ENCODE results near the gene CFAP20DC.

Gene CFAP20DC

DNA sequence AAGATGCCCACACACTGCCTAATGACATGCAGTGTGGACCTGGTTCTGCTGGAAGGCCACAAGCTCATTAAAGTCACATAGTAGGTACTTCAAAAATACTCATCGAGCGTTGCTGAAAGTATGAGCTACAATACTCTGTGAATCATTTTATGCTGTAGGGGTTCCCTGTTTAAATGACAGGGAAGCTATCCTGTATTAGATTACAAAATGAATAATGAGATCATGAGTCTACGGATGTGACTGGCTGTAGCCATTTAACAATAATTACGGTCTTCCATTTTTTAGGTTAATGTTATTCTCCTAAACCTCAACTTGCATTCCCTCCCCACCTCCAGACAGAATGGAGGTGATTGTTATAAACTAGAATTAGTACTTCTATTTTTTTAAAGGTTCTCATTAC lies 255.1 kb downstream of the CFAP20DC start:
- DNase-seq = no peak

DNA sequence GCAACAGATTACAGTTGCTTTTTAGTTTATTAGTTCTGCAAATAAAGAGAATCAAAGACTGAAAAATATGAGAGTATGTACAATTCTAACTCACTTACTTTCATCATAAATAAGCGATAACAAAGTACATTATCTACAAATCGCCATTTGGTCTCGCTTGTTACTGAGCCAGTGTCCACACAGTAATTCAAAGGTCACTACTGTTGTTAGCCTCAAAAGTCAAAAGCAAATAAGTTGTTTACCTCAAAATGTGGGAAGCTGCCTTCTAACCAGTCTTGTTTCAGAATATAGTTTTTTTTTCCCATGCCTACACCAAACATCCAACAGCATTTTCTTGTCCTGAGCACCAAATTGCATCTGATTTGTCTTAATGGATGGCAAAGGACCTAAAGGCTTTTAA lies 255.9 kb downstream of the CFAP20DC start:
- DNase-seq = no peak

DNA sequence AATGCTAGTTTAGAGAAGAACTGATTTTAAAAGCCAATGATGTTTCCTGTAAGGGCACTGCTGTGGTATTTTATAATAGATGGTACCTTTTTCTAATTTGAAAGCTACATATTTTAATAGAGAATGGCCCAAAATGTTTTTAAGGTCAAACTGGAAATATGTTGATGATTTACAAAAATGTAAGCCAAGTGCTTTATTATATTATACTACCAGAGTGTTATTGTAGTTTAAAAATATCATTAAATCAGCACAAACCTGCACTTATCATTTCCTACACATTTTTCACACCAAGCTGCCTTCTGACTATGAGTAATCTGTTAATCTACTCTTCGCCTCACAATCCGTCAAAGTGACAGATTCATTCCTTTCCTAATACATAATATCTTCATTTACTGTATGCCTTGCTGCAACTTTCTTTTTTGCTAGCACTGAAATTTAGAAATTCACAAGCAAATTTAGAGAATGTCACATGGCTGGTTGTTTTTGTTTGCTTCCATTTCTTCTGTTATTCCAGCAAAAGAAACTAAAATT lies 256.8 kb downstream of the CFAP20DC start:
- no peak for DNase-seq

DNA sequence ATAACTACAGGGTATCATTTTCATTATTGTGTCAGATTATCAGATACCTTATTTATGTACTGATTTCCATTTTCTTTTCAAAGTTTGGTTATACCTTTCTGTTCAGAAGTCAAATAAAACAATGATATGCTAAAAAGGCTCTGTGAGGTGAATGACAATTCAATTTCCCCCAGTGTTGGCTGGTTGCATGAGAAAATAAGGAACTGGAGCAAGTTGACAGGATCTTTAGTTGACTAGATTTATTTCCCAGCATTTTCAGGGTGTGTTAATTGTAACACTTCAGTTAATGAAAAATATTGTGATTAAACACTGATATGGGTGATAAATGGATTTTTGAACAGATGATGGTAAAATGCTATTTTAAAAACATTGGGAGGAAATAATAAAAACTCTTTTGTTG lies 260.4 kb downstream of the CFAP20DC start:
- DNase-seq = no peak

DNA sequence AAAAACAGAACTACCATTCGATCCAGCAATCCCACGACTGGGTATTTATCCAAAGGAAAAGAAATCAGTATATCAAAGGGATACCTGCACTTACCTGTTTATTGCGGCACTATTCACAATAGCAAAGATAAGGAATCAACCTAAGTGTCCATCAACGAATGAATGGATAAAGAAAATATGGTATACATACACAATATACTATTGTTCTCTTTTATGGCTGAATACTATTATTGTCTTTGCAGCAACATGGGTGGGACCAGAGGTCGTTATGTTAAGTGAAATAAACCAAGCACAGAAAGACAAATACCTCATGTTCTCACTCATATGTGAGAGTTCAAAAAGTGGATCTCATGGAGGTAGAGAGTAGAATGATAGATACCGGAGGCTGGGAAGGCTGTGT lies 264.9 kb downstream of the CFAP20DC start:
- DNase-seq = no peak

DNA sequence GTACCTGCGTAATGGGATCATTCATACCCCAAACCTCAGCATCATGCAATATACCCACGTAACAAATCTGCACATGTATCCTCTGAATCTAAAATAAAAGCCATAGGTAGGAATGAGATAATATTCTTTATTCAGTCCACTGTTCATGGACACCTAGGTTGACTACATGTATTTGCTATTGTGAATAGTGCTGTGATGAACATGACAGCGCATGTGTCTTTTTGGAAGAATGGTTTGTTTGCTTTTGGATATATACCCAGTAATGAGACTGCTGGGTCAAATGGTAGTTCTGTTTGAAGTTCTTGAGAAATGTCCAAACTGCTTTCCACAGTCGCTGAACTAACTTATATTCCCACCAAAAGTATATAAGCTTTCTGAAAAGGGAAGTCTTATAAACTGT lies 265.4 kb downstream of the CFAP20DC start:
- no peak for DNase-seq

DNA sequence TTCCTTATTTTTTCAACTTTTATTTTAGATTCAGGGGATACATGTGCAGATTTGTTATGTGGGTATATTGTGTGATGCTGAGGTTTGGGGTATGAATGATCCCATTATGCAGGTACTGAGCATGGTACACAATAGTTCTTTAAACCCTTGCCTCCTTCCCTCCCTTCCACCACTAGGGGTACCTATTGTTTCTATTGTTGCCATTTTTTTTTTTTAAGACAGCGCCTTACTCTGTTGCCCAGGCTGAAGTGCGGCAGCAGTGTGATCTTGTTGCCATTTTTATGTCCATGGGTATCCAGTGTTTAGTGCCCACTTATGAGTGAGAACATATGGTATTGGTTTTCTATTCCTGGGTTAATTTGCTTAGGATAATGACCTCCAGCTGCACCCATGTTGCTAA lies 266.0 kb downstream of the CFAP20DC start:
- no peak for DNase-seq

DNA sequence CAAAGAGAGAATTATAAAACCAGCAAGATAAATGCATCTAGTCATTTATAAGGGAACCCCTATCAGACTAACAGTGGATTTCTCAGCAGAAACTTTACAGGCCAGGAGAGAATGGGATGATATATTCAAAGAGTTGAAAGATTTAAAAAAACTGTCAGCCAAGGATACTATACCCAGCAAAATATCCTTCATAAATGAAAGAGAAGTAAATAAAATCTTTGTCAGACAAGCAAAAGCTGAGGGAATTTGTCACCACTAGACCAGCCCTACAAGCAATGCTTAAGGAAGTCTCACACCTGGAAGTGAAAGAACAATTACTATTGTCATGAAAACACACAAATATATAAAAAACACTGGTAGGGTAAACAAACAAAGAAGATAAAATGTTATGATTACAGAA lies 269.9 kb downstream of the CFAP20DC start:
- no peak for DNase-seq

DNA sequence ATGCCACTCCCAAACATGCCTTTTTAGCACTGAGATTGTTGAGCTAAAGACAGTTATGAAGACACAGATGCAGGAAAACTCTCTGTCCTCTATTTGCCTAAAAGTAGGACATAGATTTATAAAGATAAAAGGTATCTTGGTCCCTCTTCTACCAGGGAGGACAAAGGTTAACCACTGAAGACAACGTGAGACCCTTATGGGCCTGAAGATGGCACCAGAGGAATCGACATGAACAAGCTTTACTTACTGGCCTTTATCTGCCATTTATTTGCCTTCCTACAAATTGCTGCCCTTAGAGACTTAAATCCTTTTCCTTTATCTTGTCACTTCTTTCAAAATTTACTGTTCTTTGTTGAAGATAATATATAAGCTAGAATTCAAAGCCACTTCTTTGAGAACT lies 273.6 kb downstream of the CFAP20DC start:
- DNase-seq = no peak

DNA sequence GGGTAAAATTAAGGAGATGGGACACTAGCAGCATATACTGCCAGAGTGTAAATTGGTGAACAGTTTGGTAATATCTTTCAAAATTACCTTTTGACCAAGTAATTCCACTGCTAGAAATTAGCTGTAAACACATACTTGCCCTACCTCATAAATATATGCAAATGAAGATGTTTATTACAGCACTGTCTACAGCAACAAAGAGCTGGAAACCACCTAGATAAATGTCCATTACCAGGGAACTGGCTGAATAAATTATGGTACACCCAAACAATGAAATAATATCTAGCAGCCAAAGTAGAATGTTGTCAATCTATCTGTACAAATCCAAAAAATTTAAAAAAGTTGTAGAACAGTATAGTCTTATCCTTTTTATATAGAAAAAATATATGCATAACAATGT lies 277.4 kb downstream of the CFAP20DC start:
- DNase-seq = no peak

DNA sequence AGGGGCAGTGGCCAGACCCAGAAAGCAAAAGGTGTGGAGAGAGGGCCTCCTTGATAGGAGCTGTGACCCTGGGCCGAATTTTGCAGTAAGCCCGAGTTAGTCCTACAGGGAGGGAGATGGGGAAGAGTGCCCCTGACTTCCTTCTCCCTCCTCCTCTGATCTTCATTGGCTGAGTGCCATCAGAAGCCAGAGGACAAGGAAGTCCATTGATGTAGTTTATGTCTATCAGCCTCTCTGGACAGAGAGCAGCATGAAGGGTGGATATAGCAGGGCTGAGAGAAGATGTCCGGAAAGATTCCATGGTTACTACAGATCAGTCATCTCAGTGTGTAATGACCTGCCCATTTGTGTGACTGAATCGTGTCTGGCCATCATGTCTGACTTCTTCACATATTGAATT lies 280.8 kb downstream of the CFAP20DC start:
- no peak for DNase-seq

DNA sequence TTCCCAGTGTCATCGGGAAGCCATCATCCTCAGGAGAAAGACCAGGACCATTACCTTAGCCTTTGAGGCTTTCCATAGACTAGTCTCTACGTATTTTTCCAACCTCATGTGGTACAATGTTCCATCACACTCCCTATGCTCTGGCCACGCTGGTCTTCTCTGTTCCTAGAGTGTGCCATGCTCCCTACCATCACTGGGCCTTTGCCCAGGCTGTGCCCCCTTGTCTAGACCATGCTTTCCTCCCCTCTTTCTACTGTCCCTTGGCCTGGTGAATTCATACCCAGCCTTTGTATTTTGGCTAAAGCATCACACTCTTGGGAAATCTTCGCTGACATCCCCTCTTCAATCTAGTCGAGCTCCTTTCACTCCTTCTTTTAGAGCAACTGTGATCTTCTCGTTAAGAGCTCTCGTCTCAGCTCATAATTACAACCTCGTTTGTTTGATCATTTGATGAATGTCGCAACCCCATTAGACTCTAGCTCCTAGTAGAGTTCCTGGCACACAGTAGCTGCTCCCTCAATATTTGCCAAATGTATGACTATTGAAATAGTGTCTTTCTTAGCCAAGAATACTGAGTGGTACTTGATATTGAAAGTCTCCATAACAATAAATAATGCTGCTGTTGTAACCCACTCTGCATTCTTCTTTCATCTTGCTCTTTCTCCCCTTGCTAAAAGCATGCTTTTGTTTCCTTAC lies 283.1 kb downstream of the CFAP20DC start:
- DNase-seq = no peak

DNA sequence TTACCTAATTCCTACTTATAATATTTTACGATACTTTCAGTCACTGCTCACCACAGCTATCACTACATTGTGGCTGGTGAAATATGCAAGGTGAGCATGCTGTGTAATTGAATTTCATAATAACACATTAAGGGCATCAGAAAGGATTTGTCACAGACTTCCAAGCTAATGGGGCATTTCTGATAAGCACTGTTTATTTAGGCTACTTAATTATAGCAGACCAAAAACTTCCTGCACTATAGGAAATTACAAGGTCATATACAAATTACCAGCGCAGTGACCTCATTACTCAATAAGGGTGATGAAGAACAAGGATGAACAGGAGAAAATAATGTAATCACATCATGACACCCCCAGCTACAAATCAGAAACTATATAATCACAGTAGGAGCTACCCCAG lies 294.7 kb downstream of the CFAP20DC start:
- DNase-seq = no peak

DNA sequence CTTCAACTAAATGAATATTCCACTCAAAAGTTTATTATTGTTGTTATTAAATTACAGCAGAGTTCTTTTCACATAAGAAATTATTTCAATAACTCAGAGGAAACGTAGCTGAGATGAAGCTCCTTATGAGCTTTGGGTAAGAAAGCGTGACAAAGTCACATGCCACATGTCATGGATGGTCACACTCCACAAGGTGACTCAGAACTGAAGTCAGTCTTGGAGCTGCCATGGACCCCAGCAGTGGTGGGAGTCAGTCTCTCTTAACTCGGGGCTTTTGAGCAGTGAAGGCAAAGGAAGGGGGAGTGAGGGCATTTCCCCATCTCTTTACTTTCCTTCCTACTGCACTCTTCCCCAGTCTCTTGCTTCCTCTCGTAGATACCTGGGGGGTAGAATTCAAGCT lies 295.8 kb downstream of the CFAP20DC start:
- no peak for DNase-seq

DNA sequence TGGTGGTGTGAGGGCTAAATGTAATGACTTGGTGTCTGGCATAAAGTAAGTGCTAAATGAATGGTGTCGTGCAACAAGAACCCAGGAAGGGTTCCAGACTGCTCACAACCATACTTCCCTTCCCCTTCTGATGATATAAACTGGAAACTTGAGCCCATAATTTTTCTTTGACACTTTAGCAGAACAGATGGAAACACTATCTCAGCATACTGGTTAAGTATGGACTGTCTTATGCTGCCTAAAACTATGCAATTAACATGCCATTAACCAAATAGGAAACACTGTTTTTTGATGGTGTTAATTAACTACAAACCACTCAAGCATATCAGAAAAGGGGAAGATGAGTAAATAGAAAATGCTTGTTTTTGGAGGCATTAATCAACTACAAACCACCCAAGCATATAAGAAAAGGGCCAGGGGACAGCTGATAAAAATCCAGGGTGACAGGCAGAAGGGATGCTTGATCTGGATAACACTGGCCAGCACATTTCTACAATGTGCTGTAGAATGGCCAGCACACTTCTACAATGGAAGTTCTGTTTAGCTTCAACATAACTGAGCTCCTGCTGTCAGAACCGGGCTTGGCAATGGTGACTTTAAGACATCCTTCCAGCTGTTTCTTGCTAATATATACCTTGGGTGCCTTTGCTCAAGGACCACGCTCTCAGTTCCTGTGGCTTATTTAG lies 297.8 kb downstream of the CFAP20DC start:
- DNase-seq = no peak

DNA sequence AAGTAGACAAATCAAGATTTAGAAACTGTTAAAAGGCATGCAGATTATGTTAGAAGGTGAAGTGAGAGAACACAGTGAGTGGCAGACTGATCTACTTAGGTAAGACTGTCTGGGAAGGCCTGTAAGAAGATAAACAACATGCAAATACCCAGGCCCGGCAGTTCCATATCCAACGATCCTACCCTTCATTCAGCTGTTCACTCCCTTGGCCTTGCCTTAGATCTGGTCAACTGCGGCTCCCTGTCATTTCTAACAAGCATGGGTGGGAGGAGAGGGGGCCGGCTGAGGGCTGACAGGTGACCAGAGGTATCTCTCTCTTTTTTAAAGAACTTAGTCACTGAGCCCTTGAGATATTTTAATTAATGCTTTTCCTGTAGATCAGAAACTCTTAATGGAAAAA lies 298.6 kb downstream of the CFAP20DC start:
- no peak for DNase-seq

DNA sequence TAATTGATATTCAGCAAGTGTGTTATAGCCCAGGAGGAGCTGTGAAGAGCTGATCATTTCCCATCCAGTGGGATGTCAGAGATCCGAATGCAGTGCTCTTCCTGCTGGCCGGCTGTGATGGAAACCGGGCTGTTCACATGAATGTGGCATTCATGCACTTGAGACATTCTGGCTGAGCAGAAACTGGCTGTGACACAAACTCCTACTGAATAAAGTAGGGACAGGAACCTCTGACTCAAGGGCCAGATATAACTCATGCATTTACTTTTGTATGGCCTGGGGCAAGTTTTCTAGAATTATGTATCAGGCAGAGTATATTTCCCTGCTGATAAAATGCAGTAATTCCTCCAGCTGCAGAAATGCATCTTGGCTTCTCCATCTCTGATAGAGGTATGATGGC lies 299.9 kb downstream of the CFAP20DC start:
- DNase-seq = no peak

DNA sequence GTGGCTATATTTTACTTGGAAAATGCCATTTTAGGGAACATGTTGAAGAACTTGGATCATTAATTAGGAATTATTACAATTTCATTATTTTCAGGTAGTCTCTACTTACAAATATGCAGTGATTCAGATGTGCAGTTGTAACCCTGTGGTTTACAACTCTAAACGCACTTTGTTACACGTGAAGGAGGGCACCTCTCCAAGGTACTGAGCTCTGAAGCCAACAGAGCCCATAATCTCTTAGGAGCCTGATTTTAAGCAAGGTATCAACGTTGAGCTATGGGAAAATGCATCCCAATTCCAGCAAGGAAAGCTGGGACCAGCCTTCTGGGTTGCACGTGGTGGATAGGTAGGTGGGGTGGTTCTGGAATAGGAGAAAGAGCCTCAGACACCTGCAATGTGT lies 301.8 kb downstream of the CFAP20DC start:
- DNase-seq = no peak

DNA sequence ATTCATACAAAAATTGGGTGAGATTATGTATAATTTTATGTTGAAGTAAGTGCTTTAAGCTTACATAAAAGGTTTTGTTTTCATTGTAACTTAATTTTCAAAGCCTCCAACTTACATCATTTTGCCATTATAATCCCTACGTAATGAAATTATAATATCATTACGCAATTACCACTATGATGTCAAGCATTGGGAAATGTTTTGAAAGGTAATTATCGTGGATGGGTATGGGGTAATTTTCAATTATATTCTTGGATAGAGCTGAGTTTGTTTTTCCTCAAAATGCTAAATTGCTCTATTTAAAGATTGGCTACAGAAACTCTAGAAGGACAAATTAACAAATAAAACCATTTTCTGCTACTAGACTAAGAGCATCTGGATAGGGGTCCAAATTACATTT lies 303.1 kb downstream of the CFAP20DC start:
- no peak for DNase-seq

DNA sequence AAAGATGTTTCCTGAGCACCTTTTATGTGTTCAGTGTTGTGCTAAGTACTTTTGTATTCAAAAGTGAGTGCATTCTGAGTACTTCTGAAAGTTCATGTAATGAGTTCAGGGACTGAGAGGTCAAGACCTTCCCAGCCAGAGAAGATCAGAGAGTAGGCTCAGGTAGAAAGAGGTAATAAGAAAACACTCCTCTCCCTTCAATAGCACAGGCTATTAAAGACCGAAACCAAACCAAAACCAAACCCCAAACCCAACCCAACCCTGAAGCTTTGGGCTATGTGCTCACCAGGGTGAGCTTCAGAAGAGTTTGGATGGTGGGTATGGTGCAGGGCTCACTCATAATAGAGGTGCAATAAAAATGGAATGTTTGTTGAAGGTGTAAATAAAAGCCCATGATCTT lies 306.5 kb downstream of the CFAP20DC start:
- no peak for DNase-seq

DNA sequence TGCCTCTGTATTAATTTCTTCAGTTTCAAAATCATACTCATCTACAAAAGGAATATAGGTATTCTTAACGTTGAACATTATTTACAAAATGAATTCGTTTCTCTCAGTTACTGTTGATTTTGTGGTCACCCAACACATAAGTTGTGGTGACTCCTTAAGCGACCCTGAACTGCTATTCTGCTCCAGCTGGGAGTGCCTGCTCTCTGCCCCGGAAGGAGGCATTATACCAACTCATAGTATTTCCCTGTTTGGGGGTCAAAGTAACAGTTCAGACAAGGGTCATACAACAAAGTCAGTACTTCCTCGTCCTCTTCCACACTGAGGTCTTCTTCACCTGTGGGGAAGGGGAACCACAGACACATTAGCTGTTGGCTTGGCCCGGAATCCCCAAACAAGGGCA lies 307.6 kb downstream of the CFAP20DC start:
- no peak for DNase-seq

DNA sequence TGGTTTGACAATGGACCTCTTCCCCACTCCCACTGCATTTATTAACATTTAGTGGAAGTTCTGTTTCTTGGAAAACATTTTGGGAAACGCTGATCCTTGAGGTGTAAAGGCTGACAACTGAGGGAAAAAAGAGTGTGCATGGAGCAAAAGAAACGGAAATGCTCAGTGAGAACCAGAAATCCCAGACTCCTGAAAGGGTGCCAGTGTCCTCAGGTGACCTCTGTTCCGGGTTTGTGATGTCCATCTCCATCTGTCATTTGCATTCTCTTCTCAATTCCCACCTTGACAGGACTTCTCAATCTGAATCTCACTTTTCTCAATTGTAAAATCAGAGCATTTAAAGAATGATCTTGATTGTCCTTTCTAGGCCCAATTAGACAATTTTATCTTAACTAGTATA lies 312.2 kb downstream of the CFAP20DC start:
- DNase-seq = no peak

DNA sequence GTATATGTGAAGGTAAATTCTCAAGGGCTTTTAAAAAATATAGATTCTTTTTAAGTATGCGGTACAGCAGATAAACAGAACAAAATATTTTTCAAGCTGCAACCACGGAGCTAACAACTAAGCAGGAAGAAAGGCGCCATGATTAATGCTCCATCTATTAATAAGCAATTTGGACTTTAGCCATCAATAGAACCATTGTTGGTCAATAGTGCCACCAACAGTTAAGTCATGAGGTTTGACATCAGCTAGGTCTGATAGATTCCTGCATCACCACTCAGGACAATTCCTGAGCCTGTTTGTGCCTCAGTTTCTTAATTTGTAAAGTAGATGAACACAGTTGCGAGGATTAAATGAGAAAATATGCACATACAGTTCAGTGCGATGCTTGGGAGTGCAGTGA lies 318.2 kb downstream of the CFAP20DC start:
- DNase-seq = no peak

DNA sequence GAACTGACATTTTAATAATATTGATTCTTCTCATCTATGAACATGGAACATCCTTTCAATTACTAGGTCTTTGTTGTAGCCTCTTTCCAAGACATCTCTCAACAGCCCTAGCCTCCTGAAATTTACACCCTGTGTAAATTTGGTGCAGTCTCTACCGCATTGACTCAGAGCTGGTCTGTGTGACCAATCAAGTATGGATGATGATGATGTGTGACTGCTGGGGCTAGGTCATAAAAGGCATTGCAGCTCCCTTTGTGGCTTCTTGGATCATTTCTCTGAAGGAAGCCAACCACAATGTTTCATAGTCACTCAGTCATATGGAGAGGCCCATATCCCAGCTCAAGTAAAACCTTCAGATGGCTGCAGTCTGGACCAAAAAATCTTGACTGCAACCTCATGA lies 321.1 kb downstream of the CFAP20DC start:
- DNase-seq = no peak

DNA sequence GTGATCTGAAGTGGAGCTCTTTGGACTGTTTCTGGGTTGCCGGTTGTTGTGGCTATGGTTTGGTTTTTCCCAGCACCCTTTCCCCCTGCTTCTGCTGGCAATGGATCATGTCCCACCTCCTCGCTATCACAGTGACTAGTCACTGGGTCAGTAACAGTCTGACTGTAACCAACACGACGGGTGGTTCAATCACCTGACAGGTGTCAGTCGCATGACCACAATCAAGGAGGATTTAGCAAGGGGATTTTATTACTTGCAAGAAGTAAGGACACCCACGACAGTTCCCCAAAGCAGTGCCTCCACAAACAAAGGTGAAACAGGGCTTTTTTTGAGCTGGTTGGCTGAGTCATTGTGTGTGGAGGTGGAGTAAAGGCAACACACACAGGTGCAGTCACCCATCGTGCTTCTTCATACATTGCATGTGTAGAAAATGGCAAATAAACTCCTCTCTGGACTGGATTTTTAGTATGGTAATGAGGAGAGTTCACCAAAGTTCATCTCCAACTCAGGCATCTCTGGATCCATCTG lies 324.4 kb downstream of the CFAP20DC start:
- DNase-seq = no peak

All from femur (tissue), 1 donor.